ENCODE measurements around the gene FRMPD2. TPM values are rescaled to one million over a fixed set of nuclear protein-coding genes. Genes with fewer than 3 reads are reported as not detected.

The FRMPD2 gene
- total and polyA plus RNA-seq, 2 of the 4 experiments (the other 2 are of a cell fraction): 0.18 TPM; not detected in 1

DNA sequence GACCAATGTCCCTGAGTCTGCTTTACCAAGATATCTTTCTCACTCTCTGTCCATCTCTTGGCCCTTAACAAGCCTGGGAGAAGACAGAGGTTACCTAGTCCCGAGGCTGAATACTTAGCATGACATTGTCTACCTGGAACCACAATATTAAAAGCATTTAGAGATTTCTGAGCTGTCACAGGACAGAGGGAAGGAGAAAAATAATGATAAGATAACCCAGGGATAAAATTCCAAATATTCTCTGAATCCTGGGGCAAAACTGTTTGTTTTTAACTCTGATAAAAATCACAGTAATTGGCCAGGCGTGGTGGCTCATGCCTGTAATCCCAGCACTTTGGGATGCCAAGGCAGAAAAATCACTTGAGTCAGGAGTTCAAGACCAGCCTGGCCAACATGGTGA is 19.9 kb upstream of the FRMPD2 start:
- Histone ChIP-seq H2BK20ac (ENCODE audit: low read depth, low read length) (no peak overlapping the region), H3K4me3 (ENCODE audit: insufficient read depth, low read depth, low read length) (no peak overlapping the region), H3K4ac (ENCODE audit: low read depth, low read length) (no peak overlapping the region), H2BK5ac (ENCODE audit: low read depth, low read length, poor library complexity, severe bottlenecking) (no peak overlapping the region), H3K14ac (replicated peaks; ENCODE audit: low read depth, low read length) (no peak overlapping the region), H4K20me1 (ENCODE audit: insufficient read depth, low read length) (no peaks in the 10 kb centered on the region), H3K36me3 (ENCODE audit: control insufficient read depth, insufficient read depth, low read length) (no peaks in the 10 kb centered on the region), H2AK5ac (ENCODE audit: low read depth, low read length) (no peak overlapping the region), H2AK9ac (replicated peaks; ENCODE audit: low read depth, low read length, poor library complexity) (no peak overlapping the region), H2AFZ (replicated peaks; ENCODE audit: low read length, poor library complexity) (no peak overlapping the region), H3K79me1 (ENCODE audit: low read depth in 1 of 2, low read length in 2 of 2) (no peaks in the 10 kb centered on the region), H3K18ac (ENCODE audit: low read depth, low read length) (no peak overlapping the region), H3K9me3 (ENCODE audit: control insufficient read depth, insufficient read depth, low read length) (no peaks in the 10 kb centered on the region), H2BK15ac (ENCODE audit: low read depth, low read length) (no peak overlapping the region), H2BK120ac (ENCODE audit: low read depth, low read length) (no peak overlapping the region), H3K27ac (ENCODE audit: insufficient read depth, low read length) (no peak overlapping the region), H4K5ac (ENCODE audit: low read depth, low read length) (no peak overlapping the region), H3K56ac (ENCODE audit: extremely low read depth, insufficient read depth, low read length) (no peak overlapping the region), H3K27me3 (ENCODE audit: control insufficient read depth, insufficient read depth, low read length) (peaks cover 37% of the 10 kb centered on the region), H4K8ac (ENCODE audit: low read depth in 2 of 2, low read length in 2 of 2) (no peak overlapping the region), H3K4me2 (ENCODE audit: low read depth, low read length) (no peak overlapping the region), H3K9me1 (ENCODE audit: insufficient read depth, low read length) (no peaks in the 10 kb centered on the region), H3K4me1 (ENCODE audit: control insufficient read depth, insufficient read depth, low read length) (no peaks in the 10 kb centered on the region), H4K91ac (ENCODE audit: insufficient read depth, low read depth, low read length) (no peak overlapping the region), H3K23ac (ENCODE audit: low read depth, low read length) (no peak overlapping the region), H3K9ac (ENCODE audit: low read depth, low read length) (no peak overlapping the region)
- intact Hi-C loops (cut with micrococcal nuclease): no loop called here
- ChIA-PET CTCF (no interaction called here), POLR2A (ENCODE audit: unreplicated experiment) (no interaction called here)
- TF ChIP-seq, protein P1, sequence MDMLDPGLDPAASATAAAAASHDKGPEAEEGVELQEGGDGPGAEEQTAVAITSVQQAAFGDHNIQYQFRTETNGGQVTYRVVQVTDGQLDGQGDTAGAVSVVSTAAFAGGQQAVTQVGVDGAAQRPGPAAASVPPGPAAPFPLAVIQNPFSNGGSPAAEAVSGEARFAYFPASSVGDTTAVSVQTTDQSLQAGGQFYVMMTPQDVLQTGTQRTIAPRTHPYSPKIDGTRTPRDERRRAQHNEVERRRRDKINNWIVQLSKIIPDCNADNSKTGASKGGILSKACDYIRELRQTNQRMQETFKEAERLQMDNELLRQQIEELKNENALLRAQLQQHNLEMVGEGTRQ (IDR thresholded peaks at IDR 0.05; ENCODE audit: low read depth, low read length): no peak
- TF ChIP-seq FOS (IDR thresholded peaks at IDR 0.05; ENCODE audit: low read depth, low read length) (no peak), BHLHE40 (IDR thresholded peaks at IDR 0.05; ENCODE audit: low read depth, low read length) (no peak), ELK1 (IDR thresholded peaks at IDR 0.05; ENCODE audit: borderline replicate concordance, low read depth, low read length) (no peak), RCOR1 (IDR thresholded peaks at IDR 0.05; ENCODE audit: insufficient replicate concordance, low read length) (no peak), MAZ (IDR thresholded peaks at IDR 0.05; ENCODE audit: borderline replicate concordance, low read depth, low read length) (no peak), CHD1 (IDR thresholded peaks at IDR 0.05; ENCODE audit: low read depth, low read length) (no peak), NFE2L2 (IDR thresholded peaks at IDR 0.05; ENCODE audit: low read depth, low read length) (no peak), CEBPB (IDR thresholded peaks at IDR 0.05; ENCODE audit: low read depth, low read length) (no peak), SMC3 (IDR thresholded peaks at IDR 0.05; ENCODE audit: low read depth, low read length) (no peak), MAFK (IDR thresholded peaks at IDR 0.05; ENCODE audit: low read depth, low read length) (no peak), MXI1 (IDR thresholded peaks at IDR 0.05; ENCODE audit: borderline replicate concordance, low read depth, low read length) (no peak), POLR2A (IDR thresholded peaks at IDR 0.05; ENCODE audit: low read depth, low read length) (no peak), RFX5 (IDR thresholded peaks at IDR 0.05; ENCODE audit: low read depth, low read length) (no peak)
- TF ChIP-seq, protein P2, sequence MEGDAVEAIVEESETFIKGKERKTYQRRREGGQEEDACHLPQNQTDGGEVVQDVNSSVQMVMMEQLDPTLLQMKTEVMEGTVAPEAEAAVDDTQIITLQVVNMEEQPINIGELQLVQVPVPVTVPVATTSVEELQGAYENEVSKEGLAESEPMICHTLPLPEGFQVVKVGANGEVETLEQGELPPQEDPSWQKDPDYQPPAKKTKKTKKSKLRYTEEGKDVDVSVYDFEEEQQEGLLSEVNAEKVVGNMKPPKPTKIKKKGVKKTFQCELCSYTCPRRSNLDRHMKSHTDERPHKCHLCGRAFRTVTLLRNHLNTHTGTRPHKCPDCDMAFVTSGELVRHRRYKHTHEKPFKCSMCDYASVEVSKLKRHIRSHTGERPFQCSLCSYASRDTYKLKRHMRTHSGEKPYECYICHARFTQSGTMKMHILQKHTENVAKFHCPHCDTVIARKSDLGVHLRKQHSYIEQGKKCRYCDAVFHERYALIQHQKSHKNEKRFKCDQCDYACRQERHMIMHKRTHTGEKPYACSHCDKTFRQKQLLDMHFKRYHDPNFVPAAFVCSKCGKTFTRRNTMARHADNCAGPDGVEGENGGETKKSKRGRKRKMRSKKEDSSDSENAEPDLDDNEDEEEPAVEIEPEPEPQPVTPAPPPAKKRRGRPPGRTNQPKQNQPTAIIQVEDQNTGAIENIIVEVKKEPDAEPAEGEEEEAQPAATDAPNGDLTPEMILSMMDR (conservative IDR thresholded peaks at IDR 0.05; ENCODE audit: low read depth, low read length): no peak
- ATAC-seq (ENCODE audit: low read depth) (no peak), DNase-seq (no peak)
- in situ Hi-C loops (cut with MboI; ENCODE audit: low sequenced_read_pairs): no loop called here
- no TSS peak for BruUV-seq (replicated peaks)
- dilution Hi-C loops (cut with HindIII; ENCODE audit: low sequenced_read_pairs, unreplicated experiment): no loop called here
- no CpG with 5 or more reads among the region's 2 CpGs for WGBS, 2 experiments (ENCODE audit: extremely low coverage in 2 of 2, insufficient read length in 1 of 2)
